ENCODE measurements around the gene PTPRG.

PTPRG gene

DNA sequence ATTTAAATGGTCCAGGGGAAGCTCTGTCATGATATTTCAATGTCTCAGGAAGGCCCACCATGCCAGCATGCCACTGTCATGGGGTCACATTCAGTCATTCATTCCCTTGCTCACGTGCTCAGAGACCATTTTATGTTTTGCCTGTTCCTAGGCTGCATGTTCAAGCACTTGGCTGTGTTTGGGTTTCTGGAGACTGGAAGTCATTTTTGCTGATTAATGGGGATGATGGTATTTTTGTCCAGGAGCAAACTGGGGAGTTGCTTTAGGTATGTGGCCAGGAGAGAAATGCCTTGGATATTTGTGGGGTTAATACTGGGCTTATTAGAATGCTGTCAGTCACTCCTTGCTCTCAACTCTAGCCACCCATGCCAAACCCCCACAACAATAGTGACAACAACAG, 303.5 kb downstream of the PTPRG start:
- DNase-seq (ENCODE audit: low read depth, low spot score): no peak

DNA sequence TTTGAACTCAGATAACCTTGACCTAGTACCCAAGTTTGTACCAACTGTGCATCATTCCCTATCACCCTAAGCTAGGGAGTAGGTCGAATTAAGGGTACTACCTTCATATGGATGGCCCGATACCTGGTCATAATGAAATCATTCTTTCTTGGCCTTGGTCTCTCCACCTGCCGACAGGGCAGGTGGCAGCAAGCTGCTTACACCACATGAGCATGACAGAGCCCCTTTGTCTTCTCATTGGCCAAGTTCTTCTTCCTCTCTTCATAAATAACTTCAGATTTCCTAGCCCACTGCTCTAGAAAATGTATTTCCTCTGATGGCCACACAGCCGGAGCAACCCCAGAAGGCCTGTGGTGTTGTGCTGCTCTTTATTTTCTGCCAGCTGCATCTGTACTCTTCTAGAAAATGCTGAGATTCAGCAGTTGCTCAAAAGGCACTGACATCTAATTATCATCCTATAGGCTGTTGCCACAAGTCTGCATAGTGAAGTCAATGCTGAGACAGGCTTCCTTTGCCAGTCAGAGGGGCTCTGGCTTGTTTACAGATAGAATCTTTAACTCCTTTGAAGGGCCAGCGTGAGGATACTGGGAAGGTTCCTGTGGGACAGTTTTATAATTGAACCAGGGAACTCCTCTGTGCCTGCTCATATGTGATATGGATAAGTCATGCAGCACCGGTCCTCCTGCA, 304.2 kb downstream of the PTPRG start:
- no peak for DNase-seq (ENCODE audit: low read depth, low spot score)

DNA sequence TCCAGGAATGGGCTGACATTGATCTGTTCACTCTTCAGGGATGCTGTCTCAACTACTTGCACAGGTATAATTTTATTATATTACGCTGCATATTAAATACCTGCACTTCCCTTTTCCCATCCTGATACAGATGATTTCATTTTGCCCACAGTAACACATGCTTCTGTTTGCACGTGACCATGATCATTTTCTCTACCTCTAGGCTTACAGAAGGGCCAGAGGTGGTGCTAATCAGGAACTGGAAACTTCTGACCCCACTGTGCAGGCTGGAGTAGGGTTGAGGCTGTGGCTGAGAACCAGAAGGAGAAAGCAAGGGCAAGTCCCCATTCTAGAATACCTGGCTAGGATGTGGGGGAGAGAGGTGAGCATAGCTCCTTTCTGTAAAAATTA, 304.8 kb downstream of the PTPRG start:
- DNase-seq (ENCODE audit: low read depth, low spot score): no peak

DNA sequence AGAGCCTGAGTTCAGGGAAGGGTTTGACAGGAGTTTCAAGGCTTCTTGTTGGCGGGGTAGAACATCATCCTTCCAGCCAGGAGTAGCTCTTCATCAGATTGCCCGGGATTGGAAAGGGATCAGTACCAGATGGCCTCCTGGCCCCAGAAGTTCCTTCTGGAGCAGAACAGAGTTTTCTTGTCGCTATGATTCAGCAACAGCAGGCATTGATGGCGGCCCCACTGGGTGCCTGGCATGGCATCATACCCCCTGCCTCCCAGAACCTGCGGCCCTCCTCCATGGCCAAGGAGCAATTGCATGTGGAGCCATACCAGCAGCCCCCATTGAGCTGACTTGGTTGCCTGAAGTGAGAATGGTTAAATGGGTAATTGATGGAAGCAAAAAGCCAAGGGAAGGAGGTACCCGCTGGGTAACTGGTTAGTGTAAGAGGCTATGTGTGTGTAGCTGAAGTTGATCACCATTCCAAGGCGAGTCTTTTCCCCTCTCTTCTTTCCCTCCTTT, 305.6 kb downstream of the PTPRG start:
- DNase-seq (ENCODE audit: low read depth, low spot score): no peak

DNA sequence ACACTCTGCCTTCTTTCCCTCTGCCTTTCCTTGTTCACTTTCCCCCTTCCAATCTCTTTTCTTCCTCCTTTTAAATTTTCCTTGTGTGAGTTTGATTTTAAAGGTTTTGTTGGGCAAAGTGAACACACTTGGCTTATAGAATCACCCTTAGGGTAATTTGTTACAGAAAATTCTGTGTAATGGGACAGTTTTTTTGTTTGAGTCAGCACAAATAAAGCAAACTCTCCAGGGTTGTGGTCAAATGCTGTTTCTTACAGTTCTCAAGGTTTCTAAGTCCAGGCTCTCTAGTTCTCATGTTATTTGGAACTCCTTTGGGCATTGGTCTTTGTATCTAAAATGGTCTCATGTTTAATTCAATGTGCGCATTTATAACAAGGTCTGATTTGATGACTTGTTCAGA, 307.1 kb downstream of the PTPRG start:
- DNase-seq (ENCODE audit: low read depth, low spot score): no peak

DNA sequence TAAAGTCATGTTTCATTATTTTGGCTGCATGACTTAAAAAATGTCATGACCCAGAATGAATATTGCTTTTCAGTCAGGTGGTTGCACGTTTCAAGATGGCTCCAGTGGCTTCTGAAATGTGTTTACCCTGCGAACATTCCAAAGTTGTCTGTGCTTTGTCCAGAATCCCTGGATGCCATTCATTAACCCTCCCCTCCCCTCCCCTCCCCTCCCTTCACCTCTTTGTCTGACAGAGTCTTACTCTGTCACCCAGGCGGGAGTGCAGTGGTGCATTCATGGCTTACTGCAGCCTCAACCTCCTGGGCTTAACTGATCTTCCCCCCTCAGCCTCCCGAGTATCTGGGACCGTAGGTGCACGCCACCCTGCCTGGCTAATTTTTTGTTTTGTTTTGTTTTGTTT, 308.0 kb downstream of the PTPRG start:
- DNase-seq (ENCODE audit: low read depth, low spot score): no peak

DNA sequence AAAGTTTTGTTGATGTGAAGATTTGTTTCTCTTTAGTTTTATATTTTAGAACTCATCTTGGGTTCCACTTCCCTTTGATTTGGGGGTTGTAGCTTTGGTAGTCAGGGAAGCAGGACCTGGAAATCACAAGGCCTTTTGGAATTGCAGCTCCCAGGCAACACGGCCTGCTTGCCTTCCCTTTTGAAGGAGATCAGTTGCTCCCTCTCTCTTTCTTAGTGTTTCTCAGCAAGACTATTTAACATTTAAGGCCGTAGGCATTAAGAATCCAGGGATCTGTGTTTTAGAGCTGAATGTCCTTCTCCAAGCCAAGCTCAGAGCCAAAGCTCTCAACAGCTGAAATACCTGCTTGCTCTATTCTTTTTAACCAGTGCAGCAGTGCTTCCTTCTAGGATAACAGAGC, 310.3 kb downstream of the PTPRG start:
- no peak for DNase-seq (ENCODE audit: low read depth, low spot score)

DNA sequence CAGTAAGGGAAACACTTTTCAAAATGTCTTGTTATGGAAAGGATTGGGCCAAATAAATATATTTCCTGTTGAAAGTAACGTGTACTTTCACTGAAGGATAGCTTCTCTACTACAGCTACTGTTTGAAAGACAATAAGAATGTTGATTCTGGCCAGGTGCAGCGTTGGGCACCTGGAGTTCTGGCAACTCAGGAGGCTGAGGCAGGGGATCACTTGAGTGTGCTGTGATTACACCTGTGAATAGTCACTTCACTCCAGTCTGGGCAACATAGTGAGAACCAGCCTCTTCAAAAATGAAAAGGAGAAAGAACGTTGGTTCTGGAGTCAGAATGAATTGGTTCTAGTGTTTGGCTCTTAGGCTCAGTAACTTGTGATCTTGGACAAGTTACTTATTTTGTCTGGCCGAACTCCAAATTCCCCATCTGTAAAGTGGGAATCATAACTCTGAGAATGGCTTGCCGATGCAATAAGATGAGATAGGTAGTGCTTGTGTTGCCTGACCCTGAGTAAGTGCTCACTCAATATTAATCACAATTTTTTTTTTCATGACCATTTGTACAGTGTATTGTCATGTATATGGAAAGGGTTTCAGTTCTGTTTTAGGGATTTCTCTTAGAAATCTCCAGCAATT, 310.8 kb downstream of the PTPRG start:
- no peak for DNase-seq (ENCODE audit: low read depth, low spot score)

DNA sequence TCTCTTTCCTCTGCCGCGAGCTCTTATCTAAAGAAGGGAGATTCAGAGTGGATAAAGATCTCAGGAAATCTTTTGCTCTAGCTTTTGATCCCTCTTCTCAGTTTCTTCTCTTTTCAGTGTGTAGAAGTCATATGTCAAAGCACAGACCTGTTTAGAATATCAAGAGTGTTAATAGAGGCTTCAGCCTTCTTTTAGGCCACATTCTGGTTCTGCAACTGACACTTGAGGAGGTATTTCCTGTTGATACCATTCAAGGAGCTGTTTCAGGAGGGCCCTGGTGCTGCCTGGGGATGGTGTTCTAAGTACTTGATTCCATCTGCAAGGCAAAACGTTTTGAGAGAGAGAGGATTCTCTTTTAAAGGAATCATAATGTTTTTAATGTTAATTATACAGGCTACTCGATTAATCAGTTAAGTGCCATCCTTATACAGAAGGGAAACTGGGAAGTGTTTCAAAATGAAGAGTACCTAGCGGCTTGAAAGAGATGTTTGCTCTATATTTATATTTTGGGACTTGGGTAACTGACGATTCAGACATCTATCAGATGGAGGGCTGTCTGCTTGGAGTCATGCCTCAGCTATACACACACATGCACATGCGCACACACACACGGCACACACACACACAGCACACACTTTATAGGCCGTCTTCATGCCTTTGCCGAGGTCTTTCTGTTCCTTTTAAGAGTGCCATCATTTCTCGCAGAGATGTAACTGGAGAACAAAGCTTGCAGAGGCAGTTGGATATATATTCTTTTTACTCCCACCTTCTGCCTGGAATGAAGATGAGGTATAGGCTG, 313.9 kb downstream of the PTPRG start:
- DNase-seq (ENCODE audit: low read depth, low spot score): no peak

DNA sequence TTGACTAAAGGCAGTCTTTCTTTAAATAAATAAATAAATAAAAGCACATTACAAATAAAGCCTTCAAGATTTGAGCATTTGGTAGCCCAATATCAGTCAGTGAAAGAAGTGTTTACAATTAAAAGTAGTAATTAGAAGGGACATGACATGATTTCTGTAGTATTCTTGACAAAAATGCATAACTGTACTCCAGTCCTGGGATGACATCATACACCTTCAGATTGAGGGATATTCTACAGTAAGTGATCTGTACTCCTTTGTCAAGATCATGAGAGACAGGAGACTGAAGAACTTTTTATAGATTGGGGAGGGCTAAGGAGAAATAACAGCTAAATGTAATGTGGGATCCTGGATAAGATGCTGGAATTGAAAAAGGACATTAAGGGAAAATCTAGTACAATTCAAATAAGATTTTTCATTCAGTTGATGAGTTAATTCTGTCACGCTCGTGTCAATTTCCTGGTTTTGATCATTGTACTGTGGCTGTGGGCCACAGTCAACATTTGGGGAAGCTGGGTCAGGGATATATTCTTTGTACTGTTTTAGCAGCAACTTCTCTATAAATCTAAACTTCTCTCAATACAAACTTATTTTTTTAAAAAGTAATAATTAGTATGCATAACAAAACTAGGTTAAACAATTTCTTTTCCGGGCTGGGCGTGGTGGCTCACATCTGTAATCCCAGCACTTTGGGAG, 314.8 kb downstream of the PTPRG start:
- DNase-seq (ENCODE audit: low read depth, low spot score): no peak

DNA sequence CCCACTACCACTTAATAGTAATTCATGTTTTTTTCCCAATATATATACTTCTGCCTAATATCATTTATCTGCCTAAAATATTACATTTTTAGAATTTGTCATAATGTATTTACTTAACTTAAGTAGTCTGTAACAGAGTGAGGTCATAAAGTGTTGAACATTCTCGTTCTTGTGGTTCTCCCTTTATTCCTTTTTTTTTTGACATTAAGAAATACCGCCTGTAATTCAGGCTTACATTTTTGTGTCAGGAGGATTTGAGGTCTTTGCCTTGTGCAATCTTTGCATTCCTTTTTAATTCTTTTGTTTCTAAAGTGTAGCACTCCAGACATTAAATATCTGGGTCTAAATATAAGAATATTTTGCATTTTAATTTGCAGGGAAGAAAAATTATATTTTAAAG, 315.4 kb downstream of the PTPRG start:
- DNase-seq (ENCODE audit: low read depth, low spot score): no peak

DNA sequence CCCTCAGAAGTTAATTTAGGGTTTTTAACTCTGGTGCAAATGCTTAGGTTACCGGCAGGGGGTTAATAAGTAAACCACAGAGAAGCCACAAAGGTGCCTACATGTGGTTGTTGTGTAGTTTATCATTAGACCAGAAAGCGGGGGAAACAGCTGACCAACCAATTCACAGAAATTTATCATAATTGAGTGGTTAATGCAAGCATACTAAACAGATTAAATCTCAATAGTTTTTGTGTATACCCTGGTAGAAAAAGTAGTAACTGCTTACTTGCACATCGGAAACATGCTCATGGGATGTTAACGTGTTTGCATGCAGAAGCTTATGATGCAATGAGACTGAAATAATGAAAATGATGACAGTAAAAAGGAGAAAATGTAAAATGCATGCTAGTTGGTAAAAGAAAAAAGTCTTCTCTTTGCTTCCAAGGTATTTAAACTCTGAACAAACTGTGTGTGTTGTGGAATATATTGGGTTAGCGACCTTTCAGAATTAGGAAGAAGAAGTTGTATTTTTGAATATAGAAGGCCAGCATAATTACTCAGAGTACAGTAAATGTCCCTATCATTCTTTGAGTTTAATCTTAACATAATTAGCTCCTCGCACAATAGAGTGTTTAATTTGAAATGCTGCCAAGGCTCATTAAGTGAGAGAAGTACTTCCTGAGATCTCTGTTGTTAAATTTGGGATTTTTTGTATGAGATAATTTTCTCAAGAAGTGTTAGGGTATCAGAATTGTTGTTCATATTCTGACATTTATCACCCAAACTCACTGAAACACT, 316.2 kb downstream of the PTPRG start:
- no peak for DNase-seq (ENCODE audit: low read depth, low spot score)

DNA sequence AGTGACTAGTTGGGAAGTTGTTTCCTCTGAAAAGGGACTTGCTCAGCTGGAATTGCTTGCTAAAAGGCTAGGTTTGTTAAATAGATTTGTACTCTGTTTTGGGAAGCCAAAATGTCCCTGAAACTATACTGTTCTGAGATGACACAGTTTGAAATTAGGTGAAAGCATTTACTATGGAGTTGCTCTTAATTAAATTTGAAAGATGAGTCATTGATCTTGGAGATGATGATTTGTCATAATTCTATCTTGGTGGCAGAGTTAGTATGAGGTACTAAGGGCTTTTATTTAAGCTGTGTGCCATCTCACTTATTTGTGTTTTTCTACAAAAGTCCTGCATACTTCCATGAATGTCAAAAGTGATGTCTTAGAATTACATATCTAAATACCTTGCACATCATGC, 320.9 kb downstream of the PTPRG start:
- DNase-seq (ENCODE audit: low read depth, low spot score): no peak

DNA sequence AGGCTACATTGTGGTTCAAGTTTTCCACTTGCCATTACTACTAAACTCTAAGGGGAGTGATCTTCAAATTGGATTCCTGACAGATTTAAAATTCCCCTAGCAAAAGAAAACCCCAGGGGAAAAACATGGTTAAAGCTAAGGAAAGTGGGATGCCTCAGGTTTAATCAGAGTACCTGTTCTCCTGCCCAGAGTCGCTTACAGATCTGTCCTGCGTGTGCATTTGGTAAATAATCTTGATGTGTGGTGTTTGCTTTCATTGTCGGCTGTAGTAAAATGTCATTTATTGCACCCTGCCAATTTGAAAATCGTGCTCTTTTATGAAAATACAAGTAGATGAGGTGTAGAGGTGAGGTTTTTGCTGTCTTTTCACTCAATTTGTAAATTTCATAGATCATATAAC, 323.4 kb downstream of the PTPRG start:
- DNase-seq (ENCODE audit: low read depth, low spot score): no peak

DNA sequence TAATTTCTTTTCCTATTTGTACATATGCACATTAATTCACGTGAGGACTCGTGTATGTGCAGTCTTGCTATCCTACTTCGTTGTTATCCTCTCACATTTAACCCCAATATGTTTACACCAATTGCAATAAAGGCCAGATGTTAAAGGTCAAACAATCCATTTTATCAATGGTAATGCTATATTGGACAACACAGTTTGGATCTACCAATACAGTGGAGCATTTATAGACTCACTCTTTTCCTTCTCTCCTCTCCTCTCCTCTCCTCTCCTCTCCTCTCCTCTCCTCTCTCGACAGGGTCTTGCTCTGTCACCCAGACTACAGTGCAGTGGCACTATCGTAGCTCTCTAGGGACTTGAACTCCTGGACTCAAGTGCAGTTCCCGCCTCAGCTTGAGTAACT, 324.0 kb downstream of the PTPRG start:
- no peak for DNase-seq (ENCODE audit: low read depth, low spot score)

DNA sequence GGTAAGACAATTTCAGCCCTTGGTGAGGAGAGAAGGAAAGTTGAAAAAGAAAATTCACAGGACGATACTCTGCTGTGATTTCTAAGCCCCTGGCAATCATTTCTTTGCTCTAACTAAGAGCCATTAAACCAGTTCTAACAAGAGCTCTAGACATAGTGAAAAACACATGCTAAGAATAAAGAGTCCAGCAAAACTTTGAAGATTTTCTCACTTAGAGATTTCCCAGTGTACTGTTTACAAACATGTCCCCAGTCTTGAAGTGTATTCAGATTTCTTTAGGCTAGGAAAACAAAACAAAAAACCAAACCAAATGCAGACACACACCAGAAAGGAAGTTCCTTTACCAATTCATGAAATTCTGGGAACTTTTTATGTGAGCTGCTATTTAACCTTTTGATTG, 325.8 kb downstream of the PTPRG start:
- DNase-seq (ENCODE audit: low read depth, low spot score): no peak

DNA sequence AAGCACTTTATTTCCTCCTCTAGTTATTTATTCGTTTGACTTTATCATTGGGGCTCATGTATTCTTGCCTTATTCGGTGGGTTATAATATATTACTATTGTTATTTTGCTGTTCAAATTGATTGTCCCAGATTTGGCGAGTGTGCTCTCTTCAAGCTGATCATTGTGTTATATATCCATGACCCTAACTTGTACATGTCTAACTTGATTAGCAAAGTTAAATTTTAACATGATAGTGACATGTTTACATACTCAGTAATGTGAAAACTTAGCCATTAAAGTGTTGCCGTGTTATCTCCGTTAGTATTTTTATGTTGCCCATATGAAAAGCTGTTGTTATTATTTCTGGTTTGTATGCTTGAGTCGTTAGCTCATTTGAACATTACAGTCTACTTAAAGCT, 327.9 kb downstream of the PTPRG start:
- DNase-seq (ENCODE audit: low read depth, low spot score): no peak

DNA sequence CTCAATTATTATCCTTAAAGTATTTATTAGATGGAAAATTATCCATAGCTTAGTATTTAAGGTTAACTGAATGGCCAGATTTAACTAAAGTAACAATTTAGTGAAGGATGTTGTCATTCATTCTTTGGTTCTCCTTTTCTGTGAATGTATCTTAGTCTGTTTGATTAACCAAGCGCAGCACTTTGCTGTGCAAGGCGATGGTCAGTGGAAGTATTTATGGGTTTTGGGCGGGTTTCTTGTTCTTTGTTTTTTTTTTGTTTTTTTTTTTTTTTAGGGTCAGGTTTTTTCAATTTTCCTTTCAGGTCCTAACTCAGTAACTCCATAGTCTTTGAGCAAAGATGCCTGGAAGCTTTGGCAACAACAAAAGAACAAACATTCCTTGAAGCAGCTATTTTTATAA, 328.8 kb downstream of the PTPRG start:
- no peak for DNase-seq (ENCODE audit: low read depth, low spot score)

DNA sequence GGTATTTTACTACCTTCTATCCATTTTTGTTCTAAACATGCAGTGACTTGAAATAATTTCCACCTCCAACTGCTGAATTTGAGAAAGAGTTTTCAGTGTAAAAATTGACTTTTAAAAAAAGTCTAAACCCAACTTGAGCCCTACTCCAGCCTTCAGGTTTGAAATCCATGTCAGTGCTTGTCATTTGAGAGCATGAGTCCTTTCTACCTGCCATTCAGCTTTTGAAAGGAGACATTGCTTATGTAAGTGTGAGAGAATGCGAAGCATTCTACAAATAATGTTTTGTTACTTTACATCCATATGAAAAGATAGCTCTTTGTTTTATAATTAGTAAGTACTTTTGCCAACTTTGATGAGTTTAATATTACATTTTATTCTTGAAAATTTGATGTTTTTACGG, 329.2 kb downstream of the PTPRG start:
- DNase-seq (ENCODE audit: low read depth, low spot score): no peak

DNA sequence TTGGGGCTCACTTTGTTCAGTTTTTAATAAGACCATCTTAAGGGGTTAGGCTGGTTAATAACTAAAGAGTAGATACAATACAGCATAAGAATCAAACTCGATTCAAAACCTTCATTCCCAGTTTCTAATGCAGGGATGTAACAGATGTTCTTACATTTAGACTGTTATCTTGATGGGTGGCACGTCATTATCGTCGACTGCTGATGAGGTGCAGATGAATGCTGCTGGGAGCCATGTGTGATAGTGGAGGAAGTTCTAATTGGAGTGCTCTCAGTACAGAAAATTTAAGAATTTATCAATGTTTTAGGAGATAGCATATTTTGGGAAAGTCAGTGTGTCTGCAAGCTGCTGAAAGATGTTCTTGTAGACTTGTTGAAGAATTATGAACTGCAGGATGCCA, 331.5 kb downstream of the PTPRG start:
- DNase-seq (ENCODE audit: low read depth, low spot score): no peak

DNA sequence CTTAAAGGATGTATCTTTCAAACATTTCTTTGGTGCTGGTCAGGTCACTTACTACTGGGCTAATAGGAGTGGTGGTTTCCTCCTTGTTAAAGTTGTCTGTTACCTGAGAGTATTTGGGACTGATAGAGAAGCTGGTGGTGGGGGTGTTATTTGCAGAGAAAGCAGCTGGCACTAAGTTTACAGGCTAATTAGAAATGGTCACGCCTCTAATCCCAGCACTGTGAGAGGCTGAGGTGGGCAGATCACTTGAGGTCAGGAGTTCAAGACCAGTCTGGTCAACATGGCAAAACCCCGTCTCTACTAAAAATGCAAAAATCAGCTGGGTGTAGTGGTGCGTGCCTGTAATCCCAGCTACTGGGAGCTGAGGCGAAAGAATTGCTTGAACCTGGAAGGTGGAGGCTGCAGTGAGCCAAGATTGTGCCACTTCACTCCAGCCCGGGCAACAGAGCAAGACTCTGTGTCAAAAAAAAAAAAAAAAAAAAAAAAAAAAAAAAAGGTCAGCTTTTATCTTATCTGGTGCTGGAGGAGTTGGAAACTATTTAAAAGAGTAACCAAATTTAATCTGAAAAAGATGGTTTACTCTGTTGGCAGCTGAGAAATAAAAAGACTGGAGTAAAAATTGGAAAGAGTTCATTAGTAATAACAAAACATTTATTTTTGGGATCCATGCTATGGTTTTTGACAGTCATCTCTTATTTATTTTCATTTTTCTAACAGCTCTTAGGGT, 332.6 kb downstream of the PTPRG start:
- DNase-seq (ENCODE audit: low read depth, low spot score): no peak
